NOMO-1 (cell line): ENCODE measurements around the gene MAP1LC3B.

ENCODE experiments used
- DNase-seq, 2 experiments: peaks; one replicate each; lab custom pipeline; 2025; ENCODE audit not compliant: unreplicated experiment in 2 of 2; lab: John Stamatoyannopoulos, UW

Gene MAP1LC3B

GRCh38 chr16:87391950-87392820, at the start of gene MAP1LC3B:
TSS of gene MAP1LC3B (plus strand) at chr16:87392336. CDS start at chr16:87392428, 92 bp downstream.
- DNase-seq, result peak; percentile 81 to 95

- DNase-seq, result no peak
These were observed 49.6 kb upstream of the MAP1LC3B start for GRCh38 chr16:87342504-87342903.

GRCh38 chr16:87342978-87343752, 49.0 kb upstream of the MAP1LC3B start:
- DNase-seq, result no peak

- no peak for DNase-seq
These were observed 48.4 kb upstream of the MAP1LC3B start for GRCh38 chr16:87343753-87344050.

GRCh38 chr16:87344165-87344930, 47.8 kb upstream of the MAP1LC3B start:
- DNase-seq, result no peak

GRCh38 chr16:87344931-87345631, 47.1 kb upstream of the MAP1LC3B start:
- no peak for DNase-seq

GRCh38 chr16:87345726-87346424, 46.3 kb upstream of the MAP1LC3B start:
- no peak for DNase-seq

GRCh38 chr16:87346517-87347060, 45.5 kb upstream of the MAP1LC3B start:
- DNase-seq, result no peak

GRCh38 chr16:87347932-87348615, 44.1 kb upstream of the MAP1LC3B start:
- no peak for DNase-seq

- DNase-seq, result no peak
These were observed 43.4 kb upstream of the MAP1LC3B start for GRCh38 chr16:87348616-87349157.

GRCh38 chr16:87350031-87350430, 42.1 kb upstream of the MAP1LC3B start:
- no peak for DNase-seq

- no peak for DNase-seq
These were observed 41.3 kb upstream of the MAP1LC3B start for GRCh38 chr16:87350681-87351319.

- DNase-seq, result no peak
These were observed 40.8 kb upstream of the MAP1LC3B start for GRCh38 chr16:87351320-87351698.

- DNase-seq, result no peak
These were observed 39.3 kb upstream of the MAP1LC3B start for GRCh38 chr16:87352818-87353217.

- no peak for DNase-seq
These were observed 38.5 kb upstream of the MAP1LC3B start for GRCh38 chr16:87353613-87354012.

GRCh38 chr16:87356491-87356853, 35.7 kb upstream of the MAP1LC3B start:
- DNase-seq, result no peak

GRCh38 chr16:87358250-87358649, 33.9 kb upstream of the MAP1LC3B start:
- no peak for DNase-seq

- DNase-seq, result no peak
These were observed 33.4 kb upstream of the MAP1LC3B start for GRCh38 chr16:87358696-87359095.

GRCh38 chr16:87359121-87359520, 33.0 kb upstream of the MAP1LC3B start:
- DNase-seq, result no peak
